ENCODE data around the gene COX6A1.

COX6A1 gene

GRCh38 chr12:120425797-120426196, 12.1 kb upstream of the COX6A1 start:
- no peak for DNase-seq (ENCODE audit: low read depth, low spot score)
- no peak overlapping the region for H3K4me3 ChIP-seq (ENCODE audit: low read depth, low read length)
- TF ChIP-seq CTCF (IDR thresholded peaks at IDR 0.05; ENCODE audit: low read depth, low read length), result no peak
- in situ Hi-C loops (cut with HindIII; ENCODE audit: low sequenced_read_pairs), result no loop called here

GRCh38 chr12:120428597-120429229, 9.2 kb upstream of the COX6A1 start:
- no peak overlapping the region for H3K4me3 ChIP-seq (ENCODE audit: low read depth, low read length)
- DNase-seq (ENCODE audit: low read depth, low spot score), result no peak
- no peak for TF ChIP-seq CTCF (IDR thresholded peaks at IDR 0.05; ENCODE audit: low read depth, low read length)
- in situ Hi-C loops (cut with HindIII; ENCODE audit: low sequenced_read_pairs), result no loop called here

GRCh38 chr12:120429368-120429767, 8.5 kb upstream of the COX6A1 start:
- TF ChIP-seq CTCF (IDR thresholded peaks at IDR 0.05; ENCODE audit: low read depth, low read length), result no peak
- in situ Hi-C loops (cut with HindIII; ENCODE audit: low sequenced_read_pairs), result no loop called here
- no peak for DNase-seq (ENCODE audit: low read depth, low spot score)
- no peak overlapping the region for H3K4me3 ChIP-seq (ENCODE audit: low read depth, low read length)

- no peak for DNase-seq (ENCODE audit: low read depth, low spot score)
- no peak overlapping the region for H3K4me3 ChIP-seq (ENCODE audit: low read depth, low read length)
- TF ChIP-seq CTCF (IDR thresholded peaks at IDR 0.05; ENCODE audit: low read depth, low read length), result no peak
- in situ Hi-C loops (cut with HindIII; ENCODE audit: low sequenced_read_pairs), result no loop called here
Observed at GRCh38 chr12:120432772-120433525, 5.0 kb upstream of the COX6A1 start.

- no peak for TF ChIP-seq CTCF (IDR thresholded peaks at IDR 0.05; ENCODE audit: low read depth, low read length)
- DNase-seq (ENCODE audit: low read depth, low spot score), result no peak
- peak overlapping the region; percentile 89 for H3K4me3 ChIP-seq (ENCODE audit: low read depth, low read length)
- in situ Hi-C loops (cut with HindIII; ENCODE audit: low sequenced_read_pairs), result no loop called here
Observed at GRCh38 chr12:120438495-120439198, 734 bp downstream of the COX6A1 start.

GRCh38 chr12:120439646-120440247, 1.8 kb downstream of the COX6A1 start:
- peak; percentile 54 for DNase-seq (ENCODE audit: low read depth, low spot score)
- in situ Hi-C loops (cut with HindIII; ENCODE audit: low sequenced_read_pairs), result no loop called here
- TF ChIP-seq CTCF (IDR thresholded peaks at IDR 0.05; ENCODE audit: low read depth, low read length), result peak; percentile 65
- no peak overlapping the region for H3K4me3 ChIP-seq (ENCODE audit: low read depth, low read length)

All from astrocyte of the spinal cord (primary cell).